ENCODE measurements around the gene TCL1A.

GRCh38 chr14:95692109-95692508 lies 21.8 kb downstream of the TCL1A start:
- TF ChIP-seq CTCF (IDR thresholded peaks at IDR 0.05) (no peak), POLR2A (IDR thresholded peaks at IDR 0.05) (no peak)
